HG03135 (cell line): ENCODE measurements around the gene ZNF768.
"Not testable (repeated sequence)": the region's sequence is repeated elsewhere in the genome, so short reads cannot be mapped to it uniquely, and the experiment has no call there.

Experiments
- ATAC-seq: cut with Tn5 transposase; IDR thresholded peaks from one replicate; pipeline ENCODE4 v1.9.1; 2021; ENCODE audit warnings: mild to moderate bottlenecking, moderate library complexity; ENCODE audit not compliant: unreplicated experiment

Gene ZNF768

GRCh38 chr16:30515275-30515674, 11.1 kb downstream of the ZNF768 start:
- no peak for ATAC-seq

GRCh38 chr16:30511509-30511908, 14.9 kb downstream of the ZNF768 start:
- no peak for ATAC-seq

- ATAC-seq = no peak
Observed at GRCh38 chr16:30510376-30510938, 15.9 kb downstream of the ZNF768 start.

GRCh38 chr16:30509081-30509765, 17.1 kb downstream of the ZNF768 start:
- no peak for ATAC-seq

- ATAC-seq = no peak
Observed at GRCh38 chr16:30503403-30504296, 22.7 kb downstream of the ZNF768 start.

GRCh38 chr16:30499284-30499683, 27.1 kb downstream of the ZNF768 start:
- no peak for ATAC-seq

- ATAC-seq = no peak
Observed at GRCh38 chr16:30494709-30495108, 31.7 kb downstream of the ZNF768 start.

- ATAC-seq = no peak
Observed at GRCh38 chr16:30493941-30494488, 32.4 kb downstream of the ZNF768 start.

- no peak for ATAC-seq
Observed at GRCh38 chr16:30491744-30492308, 34.5 kb downstream of the ZNF768 start.

- no peak for ATAC-seq
Observed at GRCh38 chr16:30491229-30491628, 35.1 kb downstream of the ZNF768 start.

- no peak for ATAC-seq
Observed at GRCh38 chr16:30490210-30490609, 36.2 kb downstream of the ZNF768 start.

- no peak for ATAC-seq
Observed at GRCh38 chr16:30488764-30489605, 37.4 kb downstream of the ZNF768 start.

- ATAC-seq = no peak
Observed at GRCh38 chr16:30485818-30486436, 40.4 kb downstream of the ZNF768 start.

- ATAC-seq = no peak
Observed at GRCh38 chr16:30484887-30485286, 41.5 kb downstream of the ZNF768 start.

GRCh38 chr16:30482366-30482765, 44.0 kb downstream of the ZNF768 start:
- ATAC-seq = no peak

- no peak for ATAC-seq
Observed at GRCh38 chr16:30481381-30481780, 45.0 kb downstream of the ZNF768 start.

- ATAC-seq = no peak
Observed at GRCh38 chr16:30478766-30479478, 47.4 kb downstream of the ZNF768 start.

GRCh38 chr16:30477773-30478172, 48.6 kb downstream of the ZNF768 start:
- not testable (repeated sequence) for ATAC-seq

- ATAC-seq = no peak
Observed at GRCh38 chr16:30476991-30477390, 49.4 kb downstream of the ZNF768 start.
